GM12892 (cell line): ENCODE results near the gene PRKAR2A.

Experiments
- POLR2A ChIP-seq: IDR thresholded peaks from 2 replicates; pipeline ENCODE4 v1.6.1; 2011; ENCODE audit warnings: low read depth, low read length, control low read depth
- POLR2AphosphoS5 ChIP-seq: IDR thresholded peaks from 2 replicates; pipeline ENCODE4 v1.6.1; 2011; ENCODE audit warnings: low read depth, low read length, control low read depth
- TAF1 ChIP-seq: IDR thresholded peaks from 2 replicates; pipeline ENCODE4 v1.6.1; 2011; ENCODE audit warnings: low read depth, mild to moderate bottlenecking, control low read depth, low read length, borderline replicate concordance

DNA sequence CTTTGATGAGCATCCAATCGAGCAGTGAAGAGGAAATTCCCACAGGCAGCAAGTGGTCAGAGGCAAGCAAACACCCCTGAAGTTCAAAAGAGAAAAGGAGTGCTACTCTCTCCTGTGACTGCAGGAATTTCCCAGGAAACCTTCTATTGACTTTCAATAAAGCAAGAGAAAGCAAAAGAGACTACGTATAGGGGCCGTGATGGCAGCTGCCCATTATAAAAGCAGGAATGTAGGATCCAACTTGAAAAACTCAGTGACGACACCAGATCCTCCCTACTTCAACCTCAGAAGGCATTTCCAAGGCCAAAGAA is 77.5 kb downstream of the PRKAR2A start:
- TF ChIP-seq POLR2A, result no peak
- TF ChIP-seq POLR2AphosphoS5, result no peak
- TF ChIP-seq TAF1, result no peak
